Stimulated activated CD8-positive, alpha-beta memory T cell treated with anti-CD3 and anti-CD28 coated beads, Interleukin-4, amount 100 ng/mL, for 4 hours (primary cell): ENCODE data around the gene ALAD.
"Not testable (repeated sequence)": the region's sequence is repeated elsewhere in the genome, so short reads cannot be mapped to it uniquely, and the experiment has no call there.

Experiments
- DNase-seq, 2 donors: peaks; one replicate each; pipeline ENCODE4 v3.0.0-alpha.2; 2020; ENCODE audit warnings: low read depth in 2 of 2, low spot score in 1 of 2

ALAD gene

DNA sequence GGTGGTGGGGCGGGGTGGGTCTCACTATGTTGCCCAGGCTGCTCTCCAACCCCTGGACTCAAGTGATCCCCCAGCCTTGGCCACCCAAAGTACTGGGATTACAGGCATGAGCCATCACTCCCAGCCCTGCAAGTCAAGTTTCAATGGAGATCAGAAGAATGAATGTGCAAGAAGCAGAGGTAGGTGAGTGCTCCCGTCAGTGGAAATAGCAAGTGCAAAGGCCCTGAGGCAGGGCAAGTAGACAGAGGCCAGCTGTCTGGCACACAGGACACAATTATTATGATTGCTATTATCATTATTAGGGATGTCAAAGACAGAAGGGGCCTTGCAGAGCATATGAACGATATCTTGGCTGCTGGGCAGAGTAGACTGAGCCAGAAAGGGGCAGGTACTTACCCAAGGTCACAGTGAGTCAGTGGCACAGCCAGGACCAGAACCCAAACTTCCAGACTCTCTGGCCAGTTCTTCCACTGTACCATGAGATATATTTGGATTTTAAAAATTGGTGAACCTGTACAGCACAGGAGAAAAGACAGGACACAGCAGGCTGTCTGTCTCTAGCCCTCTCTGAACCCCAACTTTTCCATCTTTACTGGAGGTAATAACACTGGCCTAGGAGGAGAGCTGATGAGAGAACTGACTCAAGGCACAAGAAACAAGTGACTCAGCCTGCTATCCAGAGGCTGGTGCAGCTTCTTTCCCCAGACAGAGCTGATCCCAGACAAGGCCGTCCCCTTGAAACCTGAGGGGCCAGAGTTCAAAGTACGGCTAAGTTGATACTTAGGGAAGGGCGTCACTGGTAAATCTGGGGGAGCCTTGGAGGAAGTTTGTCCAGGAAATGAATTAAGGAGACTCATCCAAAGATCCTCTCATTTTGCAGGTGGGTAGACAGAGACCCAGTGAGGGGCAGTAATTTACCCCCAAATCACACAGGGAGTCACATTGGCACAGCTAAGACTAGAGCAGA lies 25.7 kb downstream of the ALAD start:
- no peak for DNase-seq

- no peak for DNase-seq
These were observed 27.2 kb downstream of the ALAD start for GRCh38 chr9:113373676-113374392.

DNA sequence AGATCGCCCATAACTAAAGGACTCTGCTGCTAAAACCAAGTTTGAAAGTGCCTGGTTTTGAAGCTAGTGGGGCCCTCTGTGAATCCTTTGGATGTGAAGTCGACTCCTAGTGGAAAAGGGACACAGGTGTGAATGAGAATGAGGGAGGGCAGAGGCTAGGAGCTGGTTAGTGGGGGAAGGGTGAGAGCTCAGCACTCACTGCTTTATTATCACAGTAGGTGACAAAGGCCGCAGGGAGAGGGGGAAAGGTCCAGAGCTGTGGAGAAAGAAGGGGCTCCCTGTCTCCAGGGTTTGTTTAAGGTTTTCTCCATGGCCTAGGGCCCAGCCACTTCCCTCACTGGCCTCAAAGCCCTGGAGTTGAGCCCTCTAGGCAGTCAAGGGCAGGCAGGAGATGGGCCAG lies 27.8 kb downstream of the ALAD start:
- no peak for DNase-seq

- DNase-seq: no peak
These were observed 29.0 kb downstream of the ALAD start for GRCh38 chr9:113372059-113372458.

GRCh38 chr9:113370806-113371325 lies 30.2 kb downstream of the ALAD start:
- no peak for DNase-seq

- no peak for DNase-seq
These were observed 31.3 kb downstream of the ALAD start for GRCh38 chr9:113369855-113370140.

GRCh38 chr9:113368982-113369854 lies 31.9 kb downstream of the ALAD start:
- DNase-seq: no peak

DNA sequence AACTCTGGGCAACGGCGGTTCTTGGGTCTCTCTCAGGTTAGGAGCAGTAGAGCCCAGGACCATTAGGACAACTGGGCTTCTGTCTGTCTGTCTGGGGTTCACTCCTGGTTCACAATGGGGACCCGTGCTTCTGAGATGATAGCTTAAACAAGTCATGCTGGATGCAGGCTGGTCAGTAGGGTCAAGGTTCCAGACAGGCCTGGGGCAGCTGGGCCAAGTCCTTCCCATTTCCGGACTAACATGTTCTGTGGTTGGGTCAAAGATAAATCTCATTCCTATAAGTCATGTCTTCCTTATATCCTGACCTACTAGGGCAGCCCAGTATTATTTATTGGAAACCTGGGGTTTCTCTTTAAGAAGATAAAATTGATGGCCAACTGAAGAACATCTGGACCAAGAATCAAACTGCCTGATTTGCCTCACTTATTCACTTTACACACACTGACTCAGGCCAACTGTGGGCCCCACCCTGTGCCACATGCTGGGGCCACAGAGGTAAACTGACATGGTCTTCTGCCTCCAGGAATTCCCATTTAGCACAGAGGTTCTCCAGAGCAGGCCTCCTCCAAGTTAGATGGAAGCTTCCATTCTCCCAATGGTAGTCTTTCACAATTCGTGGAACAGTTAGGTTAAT lies 32.6 kb downstream of the ALAD start:
- no peak for DNase-seq

DNA sequence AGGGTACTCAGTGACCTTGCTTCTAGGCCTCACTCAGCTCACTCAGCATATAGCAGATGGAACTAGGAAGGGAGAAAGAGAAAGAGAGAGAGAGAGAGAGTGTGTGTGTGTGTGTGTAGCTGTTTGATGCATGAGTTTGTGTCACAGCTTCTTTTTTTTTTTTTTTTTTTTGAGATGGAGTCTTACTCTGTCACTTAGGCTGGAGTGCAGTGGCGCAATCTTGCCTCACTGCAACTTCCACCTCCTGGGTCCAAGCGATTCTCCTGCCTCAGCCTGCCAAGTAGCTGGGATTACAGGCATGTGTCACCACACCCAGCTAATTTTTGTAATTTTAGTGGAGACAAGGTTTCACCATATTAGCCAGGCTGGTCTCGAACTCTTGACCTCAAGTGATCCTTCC lies 35.4 kb downstream of the ALAD start:
- DNase-seq: not testable (repeated sequence)

GRCh38 chr9:113364951-113365350 lies 36.1 kb downstream of the ALAD start:
- DNase-seq: no peak

GRCh38 chr9:113363336-113363735 lies 37.7 kb downstream of the ALAD start:
- no peak for DNase-seq

GRCh38 chr9:113361304-113362018 lies 39.6 kb downstream of the ALAD start:
- no peak for DNase-seq

DNA sequence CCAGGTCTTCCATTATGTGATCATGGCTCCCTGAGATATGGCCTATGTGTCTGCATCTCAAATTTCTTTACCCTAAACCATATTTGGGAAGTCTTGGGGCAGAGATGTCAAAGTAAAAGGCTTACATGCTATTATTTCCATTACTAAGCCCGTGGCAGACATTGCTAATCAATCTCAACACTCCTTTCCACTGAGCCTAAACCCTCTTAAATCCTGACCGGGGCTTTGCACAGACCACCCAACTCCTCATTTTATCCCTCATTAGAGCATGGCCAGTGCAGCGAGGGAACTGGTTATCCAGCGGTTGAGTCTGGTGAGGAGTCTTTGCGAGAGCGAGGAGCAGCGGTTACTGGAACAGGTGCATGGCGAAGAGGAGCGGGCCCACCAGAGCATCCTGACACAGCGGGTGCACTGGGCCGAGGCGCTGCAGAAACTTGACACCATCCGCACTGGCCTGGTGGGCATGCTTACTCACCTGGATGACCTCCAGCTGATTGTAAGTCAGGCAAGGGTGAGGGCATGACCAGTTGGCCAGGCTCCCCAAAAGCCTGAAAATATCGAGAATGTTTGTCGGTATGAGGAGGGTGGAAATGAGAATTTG lies 40.7 kb downstream of the ALAD start:
- no peak for DNase-seq

DNA sequence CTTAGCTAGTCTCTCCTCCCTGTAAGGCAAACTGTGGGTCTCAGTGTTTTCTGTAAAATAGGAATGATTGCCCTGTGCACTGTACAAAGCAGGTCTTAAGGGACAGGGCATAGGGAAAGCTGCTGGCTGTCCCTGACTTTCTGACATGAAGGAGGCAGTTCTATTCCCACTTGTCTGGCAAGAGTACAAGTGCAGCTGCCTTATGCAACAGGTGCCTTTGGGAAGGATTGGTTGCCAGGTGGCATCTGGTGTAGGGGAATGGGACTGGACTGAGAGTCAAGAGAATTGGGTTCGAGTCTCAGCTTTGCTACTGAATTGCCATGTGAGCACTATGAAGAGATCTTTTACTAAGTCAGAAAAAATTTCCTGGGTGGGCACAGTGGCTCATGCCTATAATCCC lies 41.7 kb downstream of the ALAD start:
- no peak for DNase-seq

DNA sequence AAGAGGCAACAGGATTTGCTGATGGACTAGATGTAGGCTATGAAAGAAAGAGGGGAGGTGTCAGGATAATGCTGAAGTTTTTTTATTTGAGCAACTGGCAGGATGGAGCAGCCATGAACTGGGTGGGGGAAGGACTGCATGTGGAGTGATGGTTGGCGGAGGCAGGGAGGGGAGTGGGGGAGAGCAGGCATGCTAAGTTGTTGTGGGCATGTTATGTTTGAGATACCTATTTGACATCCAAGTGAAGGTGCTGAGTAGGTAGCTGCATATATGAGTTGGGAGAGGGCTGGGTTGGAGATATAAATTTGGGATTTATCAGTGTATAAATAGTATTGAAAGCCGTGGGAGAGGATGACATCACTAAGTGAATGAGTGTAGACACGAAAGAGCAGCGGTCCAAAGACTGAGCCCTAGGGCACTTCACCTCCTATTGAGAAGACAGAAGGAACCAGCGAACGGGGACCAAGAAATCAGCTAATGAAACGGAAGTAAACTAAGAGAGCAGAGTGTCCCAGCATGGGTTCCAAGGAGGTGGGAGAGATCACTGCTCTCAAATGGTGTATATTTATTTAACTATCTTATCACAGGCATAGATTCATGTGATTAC lies 44.3 kb downstream of the ALAD start:
- no peak for DNase-seq

DNA sequence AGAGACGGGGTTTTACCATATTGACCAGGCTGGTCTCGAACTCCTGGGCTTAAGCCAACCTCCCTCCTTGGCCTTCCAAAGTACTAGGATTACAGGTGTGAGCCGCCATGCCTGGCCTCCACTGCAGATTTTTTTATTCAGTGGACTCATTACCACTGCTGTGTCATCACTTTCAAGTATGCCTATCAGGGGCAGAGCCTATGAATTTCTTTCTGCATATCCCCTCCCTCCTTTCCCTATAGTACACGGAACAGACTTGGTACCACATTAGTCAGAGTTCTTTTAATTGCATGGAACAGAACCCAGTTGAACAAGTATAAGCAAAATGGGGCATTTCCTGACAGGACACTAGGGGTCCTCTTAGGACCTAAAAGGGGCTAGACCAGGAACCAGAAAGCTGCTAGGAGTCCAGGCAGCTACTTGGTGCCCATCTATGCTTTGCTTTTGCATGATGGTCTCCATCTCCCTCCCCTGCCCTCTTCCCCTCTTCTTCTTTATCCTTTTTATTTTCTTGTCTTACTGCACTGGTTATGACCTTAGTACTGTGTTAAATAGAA lies 46.0 kb downstream of the ALAD start:
- DNase-seq: no peak

GRCh38 chr9:113352411-113352810 lies 48.7 kb downstream of the ALAD start:
- DNase-seq: no peak

DNA sequence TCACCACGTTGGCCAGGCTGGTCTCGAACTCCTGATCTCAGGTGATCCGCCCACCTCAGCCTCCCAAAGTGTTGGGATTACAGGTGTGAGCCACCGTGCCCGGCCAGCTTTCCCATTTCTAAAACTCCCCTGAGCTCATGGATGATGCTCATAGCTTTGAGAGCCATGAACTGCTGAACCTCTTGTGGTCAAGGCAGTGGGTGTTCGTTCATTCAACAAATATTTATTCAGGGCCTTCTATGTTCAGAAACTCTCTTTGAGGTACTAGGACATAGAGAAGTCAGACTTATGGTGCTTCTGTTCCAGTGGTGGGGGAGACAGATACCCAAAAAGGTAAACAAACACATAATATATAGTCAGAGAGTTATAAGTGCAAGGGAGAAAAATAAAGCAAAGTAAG lies 49.1 kb downstream of the ALAD start:
- no peak for DNase-seq

GRCh38 chr9:113350937-113351336 lies 50.1 kb downstream of the ALAD start:
- no peak for DNase-seq
